NOMO-1 treated with dmso at 0.1 percent for 144 hours (cell line): Measurements from ENCODE around the gene CEP20.
A peak's percentile ranks its signal among the peaks of the same experiment; 100 is the strongest.
"Not testable (repeated sequence)": the region's sequence is repeated elsewhere in the genome, so short reads cannot be mapped to it uniquely, and the experiment has no call there.

Source experiments
- DNase-seq: peaks from one replicate; lab custom pipeline; 2025; ENCODE audit not compliant: unreplicated experiment; lab: John Stamatoyannopoulos, UW

The CEP20 gene

GRCh38 chr16:15888072-15888976 lies at the start of gene CEP20:
TSS of gene CEP20 (minus strand) at chr16:15888603. CDS start at chr16:15888585, 18 bp downstream.
- peak; percentile 96 for DNase-seq

GRCh38 chr16:15936809-15937208 lies 48.4 kb upstream of the CEP20 start:
- peak; percentile 43 for DNase-seq

- no peak for DNase-seq
These were observed 46.6 kb upstream of the CEP20 start for GRCh38 chr16:15934991-15935390.

- DNase-seq, result no peak
These were observed 45.4 kb upstream of the CEP20 start for GRCh38 chr16:15933781-15934180.

GRCh38 chr16:15932939-15933338 lies 44.5 kb upstream of the CEP20 start:
- no peak for DNase-seq

GRCh38 chr16:15928261-15929104 lies 40.1 kb upstream of the CEP20 start:
- no peak for DNase-seq

GRCh38 chr16:15925631-15926030 lies 37.2 kb upstream of the CEP20 start:
- DNase-seq, result no peak

- no peak for DNase-seq
These were observed 36.6 kb upstream of the CEP20 start for GRCh38 chr16:15924996-15925395.

GRCh38 chr16:15919331-15919730 lies 30.9 kb upstream of the CEP20 start:
- no peak for DNase-seq

- DNase-seq, result not testable (repeated sequence)
These were observed 29.9 kb upstream of the CEP20 start for GRCh38 chr16:15918314-15918713.

- DNase-seq, result no peak
These were observed 27.9 kb upstream of the CEP20 start for GRCh38 chr16:15916323-15916722.

GRCh38 chr16:15915555-15916081 lies 27.2 kb upstream of the CEP20 start:
- DNase-seq, result no peak

GRCh38 chr16:15913046-15913698 lies 24.8 kb upstream of the CEP20 start:
- DNase-seq, result no peak

GRCh38 chr16:15911198-15911597 lies 22.8 kb upstream of the CEP20 start:
- DNase-seq, result no peak

GRCh38 chr16:15907863-15908478 lies 19.6 kb upstream of the CEP20 start:
- DNase-seq, result no peak

- DNase-seq, result no peak
These were observed 18.0 kb upstream of the CEP20 start for GRCh38 chr16:15906439-15906838.

GRCh38 chr16:15903960-15904359 lies 15.6 kb upstream of the CEP20 start:
- no peak for DNase-seq

- DNase-seq, result no peak
These were observed 12.6 kb upstream of the CEP20 start for GRCh38 chr16:15900901-15901500.

- DNase-seq, result no peak
These were observed 12.0 kb upstream of the CEP20 start for GRCh38 chr16:15900357-15900756.

GRCh38 chr16:15899538-15900100 lies 11.2 kb upstream of the CEP20 start:
- peak; percentile 14 for DNase-seq
